Cardiac fibroblast (primary cell): ENCODE data around the gene IGF2.

Experiments
- DNase-seq, 2 donors: peaks; one replicate each; pipeline versions ENCODE4 v3.0.0 to v3.0.0-alpha.2; 2010; ENCODE audit warnings: low read depth in 2 of 2
- H3K4me3 ChIP-seq, 2 donors: replicated peaks in 1 of 2; 1 replicate in 1 of 2; 2 replicates in 1 of 2; pipeline ENCODE4 v1.5.1; 2011; ENCODE audit warnings: low read depth in 2 of 2, low read length in 2 of 2, mild to moderate bottlenecking in 2 of 2, moderate library complexity in 1 of 2
- TF ChIP-seq, protein P1 (sequence below): IDR thresholded peaks from one replicate; pipeline ENCODE4 v1.5.1; 2011; ENCODE audit warnings: low read depth, mild to moderate bottlenecking, low read length, inconsistent platforms

The IGF2 gene

GRCh38 chr11:2097998-2098690 is 41.0 kb downstream of the IGF2 start:
- no peak for DNase-seq
- no peak overlapping the region for H3K4me3 ChIP-seq
- TF ChIP-seq, protein P1, sequence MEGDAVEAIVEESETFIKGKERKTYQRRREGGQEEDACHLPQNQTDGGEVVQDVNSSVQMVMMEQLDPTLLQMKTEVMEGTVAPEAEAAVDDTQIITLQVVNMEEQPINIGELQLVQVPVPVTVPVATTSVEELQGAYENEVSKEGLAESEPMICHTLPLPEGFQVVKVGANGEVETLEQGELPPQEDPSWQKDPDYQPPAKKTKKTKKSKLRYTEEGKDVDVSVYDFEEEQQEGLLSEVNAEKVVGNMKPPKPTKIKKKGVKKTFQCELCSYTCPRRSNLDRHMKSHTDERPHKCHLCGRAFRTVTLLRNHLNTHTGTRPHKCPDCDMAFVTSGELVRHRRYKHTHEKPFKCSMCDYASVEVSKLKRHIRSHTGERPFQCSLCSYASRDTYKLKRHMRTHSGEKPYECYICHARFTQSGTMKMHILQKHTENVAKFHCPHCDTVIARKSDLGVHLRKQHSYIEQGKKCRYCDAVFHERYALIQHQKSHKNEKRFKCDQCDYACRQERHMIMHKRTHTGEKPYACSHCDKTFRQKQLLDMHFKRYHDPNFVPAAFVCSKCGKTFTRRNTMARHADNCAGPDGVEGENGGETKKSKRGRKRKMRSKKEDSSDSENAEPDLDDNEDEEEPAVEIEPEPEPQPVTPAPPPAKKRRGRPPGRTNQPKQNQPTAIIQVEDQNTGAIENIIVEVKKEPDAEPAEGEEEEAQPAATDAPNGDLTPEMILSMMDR, result no peak

GRCh38 chr11:2097356-2097997 is 41.7 kb downstream of the IGF2 start:
- peak; percentile 87 to 88 for DNase-seq
- no peak overlapping the region for H3K4me3 ChIP-seq
- TF ChIP-seq, protein P1, result no peak

DNA sequence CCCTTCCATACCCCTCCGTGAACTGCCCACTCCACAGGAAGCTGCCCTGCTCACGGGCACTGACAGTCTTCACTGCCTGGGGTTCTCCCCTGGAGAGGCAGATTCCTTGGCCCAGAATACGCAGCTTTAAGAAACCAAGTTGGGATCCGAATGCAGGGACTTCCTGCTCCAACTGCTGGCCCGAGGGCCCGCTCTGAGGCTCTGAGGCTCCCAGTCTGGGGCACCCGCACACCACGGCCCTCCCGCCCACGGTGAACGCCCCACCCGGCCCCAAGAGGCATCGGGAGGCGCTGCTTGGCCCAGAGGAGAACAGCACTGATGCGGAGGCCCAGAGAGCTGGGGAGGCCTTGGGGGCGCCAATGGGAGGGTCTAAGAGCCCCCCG is 42.3 kb downstream of the IGF2 start:
- DNase-seq, result no peak
- TF ChIP-seq, protein P1, result no peak
- H3K4me3 ChIP-seq, result no peak overlapping the region

DNA sequence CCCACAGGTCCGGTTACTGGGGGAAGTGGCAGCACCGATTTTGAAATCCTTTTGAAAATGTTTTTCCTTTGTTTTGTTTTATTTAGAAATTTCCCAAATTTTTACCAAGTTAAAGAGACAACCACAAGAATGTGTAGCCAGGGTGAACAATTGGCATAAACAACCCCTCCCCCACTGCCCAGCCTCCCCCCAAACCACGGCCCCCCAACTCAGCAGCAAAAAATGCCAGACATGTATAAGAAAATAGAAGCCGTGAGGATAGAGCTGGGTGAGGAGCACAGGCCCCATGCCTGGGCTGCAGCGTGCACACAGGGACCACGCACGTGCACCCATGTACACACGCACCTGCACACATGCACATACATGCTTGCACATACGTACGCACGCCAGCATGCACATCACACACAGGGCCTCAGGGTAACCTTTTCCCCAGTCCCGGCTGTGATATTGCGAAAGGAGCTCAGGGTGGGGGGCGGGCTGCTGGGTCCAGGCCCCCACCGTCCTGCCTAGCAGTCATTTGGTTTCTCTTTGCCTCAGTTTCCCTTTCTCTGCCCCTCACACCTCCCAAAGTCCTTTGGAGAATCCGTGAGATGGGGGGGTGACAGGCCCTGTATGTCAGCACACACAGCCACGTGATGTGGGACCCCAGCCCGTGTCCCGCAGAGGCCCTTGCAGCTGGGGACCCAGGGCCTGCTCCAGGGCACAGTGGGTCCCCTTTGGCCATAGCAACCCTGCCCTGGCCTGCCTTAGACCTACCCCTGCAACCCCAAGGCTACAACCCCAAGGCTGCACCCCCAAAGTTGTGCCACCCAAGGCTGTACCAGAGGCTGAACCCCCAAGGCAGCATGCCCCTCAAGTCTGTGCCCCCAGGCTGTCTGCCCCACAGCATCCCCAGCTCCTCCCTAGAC is 42.9 kb downstream of the IGF2 start:
- H3K4me3 ChIP-seq, result no peak overlapping the region
- TF ChIP-seq, protein P1, result no peak
- DNase-seq, result peak in 1 of 2 donors; percentile 77

GRCh38 chr11:2095542-2095941 is 43.6 kb downstream of the IGF2 start:
- TF ChIP-seq, protein P1, result no peak
- DNase-seq, result no peak
- no peak overlapping the region for H3K4me3 ChIP-seq

DNA sequence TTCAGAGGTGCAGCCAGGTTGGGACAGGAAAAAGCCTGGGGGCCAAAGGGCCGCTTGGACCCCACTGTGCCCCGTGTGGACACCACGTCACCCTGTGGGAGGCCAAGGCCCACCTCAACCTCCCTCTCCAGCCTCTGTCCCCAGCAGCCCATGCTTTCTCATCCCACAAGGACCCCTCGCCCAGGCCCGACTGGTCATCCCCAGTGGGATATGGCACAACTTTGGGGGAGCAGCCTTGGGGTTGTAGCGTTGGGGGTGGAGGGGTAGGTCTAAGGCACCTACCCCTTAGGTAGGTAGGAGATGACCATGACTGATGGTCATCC is 44.0 kb downstream of the IGF2 start:
- TF ChIP-seq, protein P1, result no peak
- no peak overlapping the region for H3K4me3 ChIP-seq
- DNase-seq, result no peak
